HepG2 (cell line): ENCODE measurements around the gene LST1. TPM values are rescaled to one million over a fixed set of nuclear protein-coding genes. Genes with fewer than 3 reads are reported as not detected.
A peak's percentile ranks its signal among the peaks of the same experiment; 100 is the strongest.
"Not testable (repeated sequence)": the region's sequence is repeated elsewhere in the genome, so short reads cannot be mapped to it uniquely, and the experiment has no call there.

ENCODE experiments used
- ATAC-seq: fragments of 200-7000 bp; cut with Tn5 transposase; 3 replicates; pipeline ENCODE4 v1.9.1; 2020; ENCODE audit warnings: mild to moderate bottlenecking, moderate library complexity
- BruUV-seq: library from RNA; stranded (reverse); fragments of 400-500 nt; replicated peaks from 2 replicates; lab custom pipeline; 2021; lab: Mats Ljungman, UMichigan
- CTCF ChIA-PET: fragments of 300-600 bp; formaldehyde crosslinking; extraction: SDS; loops from one replicate; lab custom pipeline; 2021; ENCODE audit warnings: low total read pairs, inconsistent platforms, low intra/inter-chr PET ratio; lab: Yijun Ruan, JAX
- POLR2A ChIA-PET: fragments of 350-600 bp; sonication (Branson Sonifier 250); formaldehyde crosslinking; loops from one replicate; lab custom pipeline; 2020; ENCODE audit warnings: antibody characterized with exemption, inconsistent platforms; lab: Yijun Ruan, JAX
- DNase-seq: peaks from one replicate; pipeline ENCODE4 v3.0.0-alpha.2; 2015; ENCODE audit warnings: low spot score
- FAIRE-seq: peaks from 3 replicates; lab custom pipeline; 2011; peaks lifted over from hg19 to GRCh38; lab: Jason Lieb, UNC
- H2AFZ ChIP-seq: one replicate; pipeline ENCODE4 v1.6.1; 2011; ENCODE audit warnings: low read length, inconsistent platforms
- H3K27ac ChIP-seq: fragments of 300-600 bp; 3 replicates; pipeline ENCODE4 v1.8.0; 2011; ENCODE audit warnings: mixed run types, mild to moderate bottlenecking, mixed read lengths, low read length, inconsistent platforms; ENCODE audit not compliant: insufficient read depth; ENCODE audit errors: extremely low read length
- H3K27me3 ChIP-seq, 2 experiments: fragments of 200-600 bp in 1 of 2; 2 replicates in 1 of 2; 3 replicates in 1 of 2; pipeline versions ENCODE4 v1.6.0 to v1.8.0; 2011; ENCODE audit warnings: low read length in 2 of 2, mild to moderate bottlenecking in 2 of 2, moderate library complexity in 2 of 2, inconsistent platforms in 1 of 2; ENCODE audit not compliant: insufficient read depth in 2 of 2, control insufficient read depth in 1 of 2
- H3K36me3 ChIP-seq, 2 experiments: fragments of 200-600 bp in 1 of 2; replicated peaks in 1 of 2; 2 replicates in 1 of 2; 3 replicates in 1 of 2; pipeline versions ENCODE4 v1.5.1 to v1.8.0; 2011; ENCODE audit warnings: low read length in 2 of 2, inconsistent platforms in 1 of 2; ENCODE audit not compliant: insufficient read depth in 2 of 2, control insufficient read depth in 1 of 2
- H3K4me1 ChIP-seq: 2 replicates; pipeline ENCODE4 v1.5.1; 2012; ENCODE audit warnings: low read length, inconsistent platforms; ENCODE audit not compliant: insufficient read depth
- H3K4me2 ChIP-seq: 2 replicates; pipeline ENCODE4 v1.6.0; 2011; ENCODE audit warnings: low read depth, low read length, inconsistent platforms
- H3K4me3 ChIP-seq, 3 experiments: fragments of 200-600 bp in 1 of 3; sonication (generic), shearing (Covaris generic) in 1 of 3; replicated peaks in 1 of 3; 2 replicates each; pipeline ENCODE4 v1.5.1; 2011 to 2016; ENCODE audit warnings: low read length in 3 of 3, inconsistent platforms in 2 of 3, low read depth in 2 of 3, mild to moderate bottlenecking in 2 of 3, control low read depth in 1 of 3, mixed read lengths in 1 of 3; ENCODE audit not compliant: insufficient read depth in 1 of 3
- H3K79me2 ChIP-seq: one replicate; pipeline ENCODE4 v1.6.1; 2011; ENCODE audit warnings: low read length, inconsistent platforms; ENCODE audit not compliant: insufficient read depth
- H3K9ac ChIP-seq: 2 replicates; pipeline ENCODE4 v1.6.0; 2011; ENCODE audit warnings: mild to moderate bottlenecking, low read depth, low read length, inconsistent platforms; ENCODE audit not compliant: insufficient read depth
- H3K9me3 ChIP-seq: 2 replicates; pipeline ENCODE4 v1.5.1; 2012; ENCODE audit warnings: mild to moderate bottlenecking, low read length
- H4K20me1 ChIP-seq: 2 replicates; pipeline ENCODE4 v1.6.0; 2011; ENCODE audit warnings: inconsistent platforms, mild to moderate bottlenecking, low read length, moderate library complexity; ENCODE audit not compliant: insufficient read depth
- FOXA1 ChIP-seq, 2 experiments: fragments of 450-650 bp in 1 of 2; sonication (generic) in 1 of 2; formaldehyde crosslinking in 1 of 2; IDR thresholded peaks; 2 replicates each; pipeline versions ENCODE4 v1.4.0 to v1.6.1; 2016 to 2020; ENCODE audit warnings: missing genetic modification reagents in 1 of 2
- FOXA3 ChIP-seq: IDR thresholded peaks from 2 replicates; pipeline ENCODE4 v1.6.1; 2016; ENCODE audit warnings: missing genetic modification reagents, missing compliant biosample characterization
- KDM4B ChIP-seq: sonication (generic); formaldehyde crosslinking; IDR thresholded peaks from 2 replicates; pipeline ENCODE4 v1.4.0; 2020; ENCODE audit warnings: missing genetic modification reagents
- NPAS2 ChIP-seq: sonication (generic); formaldehyde crosslinking; IDR thresholded peaks from 2 replicates; pipeline ENCODE4 v1.8.0; 2022; ENCODE audit warnings: mild to moderate bottlenecking, missing genetic modification reagents, borderline replicate concordance
- RAD21 ChIP-seq: fragments of 450-650 bp; formaldehyde crosslinking; IDR thresholded peaks from 2 replicates; pipeline ENCODE4 v1.5.0; 2020; ENCODE audit warnings: mild to moderate bottlenecking
- SMC3 ChIP-seq: IDR thresholded peaks from 2 replicates; pipeline ENCODE4 v1.6.1; 2011; ENCODE audit warnings: low read length, improper control_type of control experiment
- STAG1 ChIP-seq: sonication (generic); formaldehyde crosslinking; IDR thresholded peaks from 2 replicates; pipeline ENCODE4 v1.4.0; 2020; ENCODE audit warnings: missing genetic modification reagents
- ZNF136 ChIP-seq: sonication (generic); formaldehyde crosslinking; IDR thresholded peaks from 2 replicates; pipeline ENCODE4 v1.8.1; 2022; ENCODE audit warnings: low read depth, mild to moderate bottlenecking, moderate library complexity, missing genetic modification reagents
- ZNF264 ChIP-seq: sonication (generic); formaldehyde crosslinking; IDR thresholded peaks from 2 replicates; pipeline ENCODE4 v1.4.0; 2020; ENCODE audit warnings: missing genetic modification reagents
- ZNF3 ChIP-seq: IDR thresholded peaks from 2 replicates; pipeline ENCODE4 v1.7.0; 2017; ENCODE audit warnings: inconsistent platforms
- ZNF737 ChIP-seq: sonication (generic); formaldehyde crosslinking; IDR thresholded peaks from 2 replicates; pipeline ENCODE4 v1.5.0; 2020; ENCODE audit warnings: missing genetic modification reagents, mild to moderate bottlenecking, borderline replicate concordance
- ZSCAN20 ChIP-seq: sonication (generic); formaldehyde crosslinking; IDR thresholded peaks from 2 replicates; pipeline ENCODE4 v1.4.0; 2020; ENCODE audit warnings: missing genetic modification reagents, mild to moderate bottlenecking, borderline replicate concordance
- whole genome bisulfite sequencing: methylation state at CpG from one replicate; pipeline ENCODE4 v1.1.6; 2017; ENCODE audit warnings: low lambda C conversion rate; 5-methylcytosine and 5-hydroxymethylcytosine counted together
- in situ Hi-C: cut with HindIII; loops from 2 replicates; pipeline ENCODE4 v1.10.0; 2017; ENCODE audit warnings: low pct_unique_long_range_greater_than_20kb; ENCODE audit not compliant: extremely low pct_ligation_motif_present
- intact Hi-C: fragments of 100-400 bp; cut with micrococcal nuclease; formaldehyde crosslinking; loops from one replicate; pipeline ENCODE4 v1.10.0; 2022; ENCODE audit not compliant: unreplicated experiment
- polyA plus RNA-seq, 8 experiments: library from polyadenylated mRNA; depleted of rRNA in 3 of 8; stranded (reverse) in 7 of 8; unstranded in 1 of 8; fragments of >200 nt; fragmentation: Illumina TruSeq in 4 of 8; extraction: Trizol in 4 of 8; gene quantifications; 2 replicates each; pipeline versions ENCODE4 v1.2.1 to v1.2.3, GENCODE V29; 2011 to 2016; ENCODE audit warnings: low read depth in 4 of 8, missing spikeins in 1 of 8, mixed read lengths in 1 of 8; ENCODE audit not compliant: insufficient read depth in 1 of 8
- total RNA-seq, 5 experiments: library from RNA; depleted of rRNA; stranded (reverse); fragments of >200 nt; fragmentation: Illumina TruSeq; extraction: Trizol; gene quantifications; 2 replicates each; pipeline ENCODE4 v1.2.3, GENCODE V29; 2016; ENCODE audit warnings: low read depth in 1 of 5
- TF ChIP-seq, protein P1 (sequence below): sonication (generic); formaldehyde crosslinking; IDR thresholded peaks from 2 replicates; pipeline ENCODE4 v1.5.0; 2020; ENCODE audit warnings: mild to moderate bottlenecking, missing genetic modification reagents, moderate library complexity
- TF ChIP-seq, protein P2 (sequence below): sonication (generic); formaldehyde crosslinking; IDR thresholded peaks from 2 replicates; pipeline ENCODE4 v1.8.1; 2023; ENCODE audit warnings: mild to moderate bottlenecking, moderate library complexity, missing genetic modification reagents
- TF ChIP-seq, protein P3 (sequence below): sonication (generic); formaldehyde crosslinking; conservative IDR thresholded peaks from 2 replicates; pipeline ENCODE4 v1.4.0; 2020; ENCODE audit warnings: missing genetic modification reagents

The LST1 gene
- total and polyA plus RNA-seq, 2 of the 13 experiments (the other 11 are each of a cell fraction or from before 2014, with no cell fraction given) = not detected

DNA sequence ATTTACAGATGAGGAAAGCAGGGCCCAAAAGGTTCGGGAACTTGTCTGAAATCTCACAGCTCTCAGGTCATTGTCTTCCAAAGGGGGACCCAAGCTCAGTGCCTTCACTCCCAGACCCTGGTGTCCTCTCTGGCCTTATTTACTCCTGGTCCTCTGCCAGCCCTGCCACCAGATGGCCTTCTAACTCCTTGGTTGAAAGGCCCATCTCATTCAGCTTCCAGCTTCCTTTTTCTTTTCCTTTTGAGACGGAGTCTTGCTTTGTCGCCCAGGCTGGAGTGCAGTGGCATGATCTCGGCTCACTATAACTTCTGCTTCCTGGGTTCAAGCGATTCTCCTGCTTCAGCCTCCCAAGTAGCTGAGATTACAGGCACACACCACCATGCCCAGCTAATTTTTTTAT lies 34.7 kb upstream of the LST1 start:
- H3K27me3 ChIP-seq; ATAC-seq; H3K9ac ChIP-seq; H3K9me3 ChIP-seq; H2AFZ ChIP-seq; H3K4me3 ChIP-seq; FAIRE-seq; H3K27ac ChIP-seq; DNase-seq; H3K4me2 ChIP-seq; H3K79me2 ChIP-seq; in situ Hi-C loops; H4K20me1 ChIP-seq; BruUV-seq; TF ChIP-seq FOXA1 (IDR thresholded peaks at IDR 0.05): not testable (repeated sequence)
- peaks cover 6 to 26% of the 10 kb centered on the region in 2 experiments for H3K36me3 ChIP-seq
- WGBS = 96% methylated on average over 5 of the region's 5 CpGs
- H3K4me1 ChIP-seq = peaks cover 22% of the 10 kb centered on the region
- TF ChIP-seq SMC3 (peak; percentile 65), RAD21 (CRISPR knock-in tag) (0 out of 2 replicates have a peak, but pooled peaks have one; percentile 36), STAG1 (CRISPR knock-in tag) (peak; percentile 73), FOXA1 (CRISPR knock-in tag; IDR thresholded peaks at IDR 0.05) (peak; percentile 73), FOXA3 (peak; percentile 31; the same call in 1 of the 2 replicates)
- TF ChIP-seq, protein P1, sequence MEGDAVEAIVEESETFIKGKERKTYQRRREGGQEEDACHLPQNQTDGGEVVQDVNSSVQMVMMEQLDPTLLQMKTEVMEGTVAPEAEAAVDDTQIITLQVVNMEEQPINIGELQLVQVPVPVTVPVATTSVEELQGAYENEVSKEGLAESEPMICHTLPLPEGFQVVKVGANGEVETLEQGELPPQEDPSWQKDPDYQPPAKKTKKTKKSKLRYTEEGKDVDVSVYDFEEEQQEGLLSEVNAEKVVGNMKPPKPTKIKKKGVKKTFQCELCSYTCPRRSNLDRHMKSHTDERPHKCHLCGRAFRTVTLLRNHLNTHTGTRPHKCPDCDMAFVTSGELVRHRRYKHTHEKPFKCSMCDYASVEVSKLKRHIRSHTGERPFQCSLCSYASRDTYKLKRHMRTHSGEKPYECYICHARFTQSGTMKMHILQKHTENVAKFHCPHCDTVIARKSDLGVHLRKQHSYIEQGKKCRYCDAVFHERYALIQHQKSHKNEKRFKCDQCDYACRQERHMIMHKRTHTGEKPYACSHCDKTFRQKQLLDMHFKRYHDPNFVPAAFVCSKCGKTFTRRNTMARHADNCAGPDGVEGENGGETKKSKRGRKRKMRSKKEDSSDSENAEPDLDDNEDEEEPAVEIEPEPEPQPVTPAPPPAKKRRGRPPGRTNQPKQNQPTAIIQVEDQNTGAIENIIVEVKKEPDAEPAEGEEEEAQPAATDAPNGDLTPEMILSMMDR (CRISPR knock-in tag) = peak; percentile 73
- CTCF ChIA-PET = interaction anchor here (0.9 to 1.3 kb wide), 3 partner anchors 30 to 47 kb away, joined by 4 to 9 read pairs (median 5); no protein-coding TSS in a partner anchor
- POLR2A ChIA-PET = interaction anchor here (1.2 kb wide), 1 partner anchor 100 kb away, joined by 3 read pairs; no protein-coding TSS in a partner anchor
- intact Hi-C loops = loop anchor here (1.0 kb wide), 1 partner anchor 46 kb away; no protein-coding TSS in a partner anchor

DNA sequence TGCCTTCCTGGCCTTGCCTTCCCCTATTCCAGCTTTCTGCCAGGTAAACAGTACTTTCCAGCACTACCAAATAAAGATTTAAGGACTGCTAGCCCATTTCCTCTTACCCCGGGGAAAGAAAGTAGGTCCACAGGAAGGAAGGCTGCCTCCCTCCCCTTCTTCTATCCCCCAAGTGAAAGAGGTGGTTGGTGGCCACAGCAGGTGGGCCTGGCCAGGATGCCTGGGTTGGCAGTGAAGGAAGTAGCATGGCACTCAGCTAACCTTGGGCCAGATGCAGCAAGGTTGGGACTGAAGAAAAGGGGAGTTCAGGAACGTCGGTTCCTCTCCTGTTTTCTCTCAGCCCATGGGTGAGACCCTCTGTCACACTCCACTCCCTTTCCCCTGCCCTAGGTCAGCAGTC lies 29.8 kb upstream of the LST1 start:
- no peak overlapping the region for H3K4me2 ChIP-seq
- ChIA-PET CTCF (no interaction called here), POLR2A (no interaction called here)
- H3K27ac ChIP-seq = no peak overlapping the region
- peaks cover 22 to 52% of the 10 kb centered on the region in 2 experiments; a peak in 4 of 5 replicates for H3K36me3 ChIP-seq
- no peaks in the 10 kb centered on the region for H3K4me1 ChIP-seq
- no TSS peak for BruUV-seq
- in situ Hi-C loops = no loop called here
- WGBS = 92% methylated on average over 3 of the region's 3 CpGs
- no peak overlapping the region for H3K9ac ChIP-seq
- DNase-seq (no peak), ATAC-seq (no peak), FAIRE-seq (no peak)
- H3K79me2 ChIP-seq = no peaks in the 10 kb centered on the region
- no peaks in the 10 kb centered on the region for H4K20me1 ChIP-seq
- no peaks in the 10 kb centered on the region for H3K9me3 ChIP-seq
- intact Hi-C loops = no loop called here
- no peak overlapping the region for H2AFZ ChIP-seq
- no peaks in the 10 kb centered on the region for H3K27me3 ChIP-seq
- no peak overlapping the region for H3K4me3 ChIP-seq
- TF ChIP-seq ZNF136 (CRISPR knock-in tag) (no peak), ZNF264 (CRISPR knock-in tag) (no peak), ZSCAN20 (CRISPR knock-in tag) (no peak), KDM4B (CRISPR knock-in tag) (no peak), ZNF737 (CRISPR knock-in tag) (no peak), NPAS2 (CRISPR knock-in tag) (no peak), ZNF3 (CRISPR knock-in tag) (no peak)
- TF ChIP-seq, protein P2, sequence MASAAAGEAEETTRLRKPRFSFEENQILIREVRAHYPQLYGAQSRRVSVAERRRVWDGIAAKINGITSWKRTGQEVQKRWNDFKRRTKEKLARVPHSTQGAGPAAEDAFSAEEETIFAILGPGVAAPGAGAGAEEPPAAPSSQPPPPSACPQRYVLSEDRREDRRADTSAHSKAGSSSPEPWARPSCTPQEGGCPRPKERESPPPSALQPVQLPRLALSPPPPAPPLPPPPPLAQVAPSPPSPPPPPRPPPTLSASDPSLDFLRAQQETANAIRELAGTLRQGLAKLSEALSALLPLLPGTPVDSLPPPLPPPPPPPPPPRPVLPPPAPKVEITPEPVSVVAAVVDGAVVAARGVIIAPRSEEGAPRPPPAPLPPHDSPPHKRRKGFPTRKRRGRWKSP (CRISPR knock-in tag) = no peak
- TF ChIP-seq, protein P3, sequence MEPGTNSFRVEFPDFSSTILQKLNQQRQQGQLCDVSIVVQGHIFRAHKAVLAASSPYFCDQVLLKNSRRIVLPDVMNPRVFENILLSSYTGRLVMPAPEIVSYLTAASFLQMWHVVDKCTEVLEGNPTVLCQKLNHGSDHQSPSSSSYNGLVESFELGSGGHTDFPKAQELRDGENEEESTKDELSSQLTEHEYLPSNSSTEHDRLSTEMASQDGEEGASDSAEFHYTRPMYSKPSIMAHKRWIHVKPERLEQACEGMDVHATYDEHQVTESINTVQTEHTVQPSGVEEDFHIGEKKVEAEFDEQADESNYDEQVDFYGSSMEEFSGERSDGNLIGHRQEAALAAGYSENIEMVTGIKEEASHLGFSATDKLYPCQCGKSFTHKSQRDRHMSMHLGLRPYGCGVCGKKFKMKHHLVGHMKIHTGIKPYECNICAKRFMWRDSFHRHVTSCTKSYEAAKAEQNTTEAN (CRISPR knock-in tag) = no peak
